VCaP (cell line): ENCODE results near the gene MFSD1.
"Not testable (repeated sequence)": the region's sequence is repeated elsewhere in the genome, so short reads cannot be mapped to it uniquely, and the experiment has no call there.

Experiments
- H3K27ac ChIP-seq: fragments of 450-650 bp; 2 replicates; pipeline ENCODE4 v1.5.1; 2017
- CTCF ChIP-seq: fragments of 450-650 bp; conservative IDR thresholded peaks from 2 replicates; pipeline ENCODE4 v1.5.1; 2017; ENCODE audit warnings: mild to moderate bottlenecking, moderate library complexity

The MFSD1 gene

GRCh38 chr3:158788446-158788845 is 13.4 kb upstream of the MFSD1 start:
- TF ChIP-seq CTCF, result no peak
- H3K27ac ChIP-seq, result no peak overlapping the region

- H3K27ac ChIP-seq, result peak overlapping the region; percentile 41; the same call in 1 of the 2 replicates
- peak; percentile 76 for TF ChIP-seq CTCF
Measured at GRCh38 chr3:158789592-158789991, 12.3 kb upstream of the MFSD1 start.

- TF ChIP-seq CTCF, result peak; percentile 94
- H3K27ac ChIP-seq, result peak overlapping the region; percentile 22; the same call in 1 of the 2 replicates
Measured at GRCh38 chr3:158790901-158791589, 10.8 kb upstream of the MFSD1 start.

GRCh38 chr3:158791590-158791920 is 10.3 kb upstream of the MFSD1 start:
- not testable (repeated sequence) for H3K27ac ChIP-seq

- H3K27ac ChIP-seq, result no peak overlapping the region
- no peak for TF ChIP-seq CTCF
Measured at GRCh38 chr3:158792709-158793108, 9.1 kb upstream of the MFSD1 start.

- no peak for TF ChIP-seq CTCF
Measured at GRCh38 chr3:158794206-158794605, 7.6 kb upstream of the MFSD1 start.

GRCh38 chr3:158794936-158795518 is 6.8 kb upstream of the MFSD1 start:
- H3K27ac ChIP-seq, result no peak overlapping the region
- TF ChIP-seq CTCF, result peak; percentile 81

More at GRCh38 chr3:158794206-158794605, 7.6 kb upstream of the MFSD1 start:
- H3K27ac ChIP-seq, result no peak overlapping the region

- H3K27ac ChIP-seq, result peak overlapping the region; percentile 72
- no peak for TF ChIP-seq CTCF
Measured at GRCh38 chr3:158801201-158801600, 653 bp upstream of the MFSD1 start.
